GM21447 (cell line): ENCODE measurements around the gene PSD4.

ENCODE experiments used
- ATAC-seq: cut with Tn5 transposase; IDR thresholded peaks from one replicate; pipeline ENCODE4 v1.9.1; 2021; ENCODE audit not compliant: unreplicated experiment

PSD4 gene

DNA sequence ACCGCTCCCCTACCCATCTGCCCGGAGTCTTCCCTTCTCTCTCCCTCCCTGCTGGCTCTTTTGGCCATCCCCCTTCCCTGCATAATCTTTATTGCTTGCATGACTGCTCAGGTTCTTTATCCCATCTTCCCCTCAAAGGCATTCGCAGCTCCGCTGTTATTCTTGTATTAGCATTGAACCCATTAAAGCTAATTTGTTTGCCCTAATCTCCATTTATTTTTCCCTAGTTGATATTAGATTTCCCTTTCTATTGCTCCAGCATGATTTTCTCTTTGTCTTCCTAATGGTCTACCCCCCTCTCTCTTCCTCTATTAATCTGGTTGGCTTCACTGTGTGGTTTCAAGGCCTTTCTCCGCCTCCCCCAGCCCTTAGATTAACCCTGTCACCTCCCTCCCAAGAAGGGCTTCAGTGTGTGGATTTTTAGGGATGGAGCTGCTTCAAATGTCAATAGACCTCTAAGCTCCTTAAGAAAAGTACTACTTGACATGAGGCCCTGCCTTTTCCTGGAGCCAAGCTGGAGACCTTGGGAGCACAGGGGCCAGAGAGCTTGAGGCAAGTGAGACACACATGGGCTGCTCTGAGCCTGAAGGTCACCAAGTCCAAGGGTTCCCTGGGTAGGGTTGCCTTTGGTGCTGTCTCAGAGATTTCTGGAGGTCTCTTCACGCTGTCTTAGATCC lies 84.8 kb downstream of the PSD4 start:
- no peak for ATAC-seq
